HEK293 (cell line): Measurements from ENCODE around the gene VAMP7.

ENCODE experiments used
- CTCF ChIA-PET: fragments of 350-600 bp; formaldehyde crosslinking; extraction: SDS; loops from one replicate; lab custom pipeline; 2021; ENCODE audit warnings: antibody characterized with exemption; lab: Yijun Ruan, JAX
- POLR2A ChIA-PET: fragments of 300-600 bp; formaldehyde crosslinking; extraction: SDS; loops from one replicate; lab custom pipeline; 2020; ENCODE audit warnings: antibody characterized with exemption, inconsistent platforms; lab: Yijun Ruan, JAX
- H3K27ac ChIP-seq: fragments of 200-500 bp; sonication (Bioruptor generic); 2 replicates; pipeline ENCODE4 v1.5.1; 2014; ENCODE audit warnings: low read depth, low read length, control low read depth, inconsistent platforms; ENCODE audit errors: extremely low read depth
- H3K36me3 ChIP-seq, 2 experiments: fragments of 200-500 bp in 1 of 2; sonication (Bioruptor generic) in 1 of 2; 1 replicate in 1 of 2; 2 replicates in 1 of 2; pipeline ENCODE4 v1.5.1; 2014 to 2017; ENCODE audit warnings: inconsistent platforms in 2 of 2, low read length in 2 of 2; ENCODE audit not compliant: control insufficient read depth in 2 of 2, insufficient read depth in 1 of 2
- H3K4me1 ChIP-seq: fragments of 200-500 bp; sonication (Bioruptor generic); 2 replicates; pipeline ENCODE4 v1.5.1; 2014; ENCODE audit warnings: mild to moderate bottlenecking, low read length, inconsistent platforms; ENCODE audit not compliant: control insufficient read depth, insufficient read depth
- H3K4me3 ChIP-seq: 2 replicates; pipeline ENCODE4 v1.5.1; 2011; ENCODE audit warnings: low read depth, mild to moderate bottlenecking, control low read depth, low read length, moderate library complexity
- H3K9me3 ChIP-seq: fragments of 200-500 bp; sonication (Bioruptor generic); 2 replicates; pipeline ENCODE4 v1.5.1; 2014; ENCODE audit warnings: low read depth, low read length, inconsistent platforms; ENCODE audit not compliant: control insufficient read depth, insufficient read depth
- ELK4 ChIP-seq: IDR thresholded peaks from 2 replicates; pipeline ENCODE4 v1.6.1; 2011; ENCODE audit warnings: mild to moderate bottlenecking, low read depth, low read length, borderline replicate concordance
- GLI4 ChIP-seq: fragments of 450-650 bp; formaldehyde crosslinking; IDR thresholded peaks from 2 replicates; pipeline ENCODE4 v1.5.1; 2016; ENCODE audit warnings: missing biosample characterization, missing genetic modification characterization
- HOXC10 ChIP-seq: sonication (generic); formaldehyde crosslinking; IDR thresholded peaks from 2 replicates; pipeline ENCODE4 v1.8.1; 2023; ENCODE audit warnings: mild to moderate bottlenecking, missing genetic modification reagents
- ZBTB1 ChIP-seq: fragments of 450-650 bp; formaldehyde crosslinking; IDR thresholded peaks from 2 replicates; pipeline ENCODE4 v1.5.1; 2016; ENCODE audit warnings: missing biosample characterization, missing genetic modification characterization
- ZBTB20 ChIP-seq: fragments of 450-650 bp; formaldehyde crosslinking; IDR thresholded peaks from 2 replicates; pipeline ENCODE4 v1.5.1; 2016; ENCODE audit warnings: missing biosample characterization, missing genetic modification characterization
- ZBTB44 ChIP-seq: fragments of 450-650 bp; IDR thresholded peaks from 2 replicates; pipeline ENCODE4 v1.5.1; 2018; ENCODE audit warnings: missing biosample characterization, mild to moderate bottlenecking, missing genetic modification characterization
- ZFP37 ChIP-seq: fragments of 450-650 bp; formaldehyde crosslinking; IDR thresholded peaks from 2 replicates; pipeline ENCODE4 v1.5.1; 2016; ENCODE audit warnings: missing biosample characterization, missing genetic modification characterization
- ZNF274 ChIP-seq, 2 experiments: fragments of 200-500 bp in 1 of 2; fragments of 450-650 bp in 1 of 2; sonication (Bioruptor generic) in 1 of 2; formaldehyde crosslinking in 1 of 2; IDR thresholded peaks; 2 replicates each; pipeline versions ENCODE4 v1.5.1 to v1.6.1; 2014 to 2016; ENCODE audit warnings: borderline replicate concordance in 1 of 2, inconsistent platforms in 1 of 2, low read length in 1 of 2, missing biosample characterization in 1 of 2, missing genetic modification characterization in 1 of 2
- ZNF311 ChIP-seq: fragments of 450-650 bp; formaldehyde crosslinking; IDR thresholded peaks from 2 replicates; pipeline ENCODE4 v1.5.1; 2017; ENCODE audit warnings: missing biosample characterization, missing genetic modification characterization, borderline replicate concordance
- ZNF324 ChIP-seq: fragments of 450-650 bp; formaldehyde crosslinking; IDR thresholded peaks from 2 replicates; pipeline ENCODE4 v1.5.1; 2016; ENCODE audit warnings: missing biosample characterization, missing genetic modification characterization
- ZNF335 ChIP-seq: fragments of 450-650 bp; formaldehyde crosslinking; conservative IDR thresholded peaks from 2 replicates; pipeline ENCODE4 v1.5.1; 2016; ENCODE audit warnings: missing biosample characterization, missing genetic modification characterization
- ZNF600 ChIP-seq: fragments of 450-650 bp; formaldehyde crosslinking; IDR thresholded peaks from 2 replicates; pipeline ENCODE4 v1.5.1; 2016; ENCODE audit warnings: missing biosample characterization, missing genetic modification characterization
- ZNF629 ChIP-seq: fragments of 450-650 bp; formaldehyde crosslinking; IDR thresholded peaks from 2 replicates; pipeline ENCODE4 v1.5.1; 2017; ENCODE audit warnings: missing biosample characterization, missing genetic modification characterization
- ZNF677 ChIP-seq: fragments of 450-650 bp; IDR thresholded peaks from 2 replicates; pipeline ENCODE4 v1.5.0; 2018; ENCODE audit warnings: missing biosample characterization, mild to moderate bottlenecking, missing genetic modification characterization, moderate library complexity
- ZNF701 ChIP-seq: fragments of 450-650 bp; formaldehyde crosslinking; IDR thresholded peaks from 2 replicates; pipeline ENCODE4 v1.5.1; 2016; ENCODE audit warnings: missing biosample characterization, missing genetic modification characterization
- ZNF768 ChIP-seq: fragments of 450-650 bp; formaldehyde crosslinking; IDR thresholded peaks from 2 replicates; pipeline ENCODE4 v1.5.1; 2018; ENCODE audit warnings: missing biosample characterization, mild to moderate bottlenecking, missing genetic modification characterization
- TF ChIP-seq, protein P1 (sequence below): fragments of 450-650 bp; formaldehyde crosslinking; IDR thresholded peaks from 2 replicates; pipeline ENCODE4 v1.5.1; 2016; ENCODE audit warnings: missing biosample characterization, missing genetic modification characterization
- TF ChIP-seq, protein P2 (sequence below): fragments of 450-650 bp; formaldehyde crosslinking; IDR thresholded peaks from 2 replicates; pipeline ENCODE4 v1.5.1; 2016; ENCODE audit warnings: missing biosample characterization, missing genetic modification characterization
- TF ChIP-seq, protein P3 (sequence below): fragments of 450-650 bp; formaldehyde crosslinking; IDR thresholded peaks from 2 replicates; pipeline ENCODE4 v1.5.1; 2016; ENCODE audit warnings: missing biosample characterization, missing genetic modification characterization
- TF ChIP-seq, protein P4 (sequence below): fragments of 450-650 bp; formaldehyde crosslinking; IDR thresholded peaks from 2 replicates; pipeline ENCODE4 v1.5.1; 2016; ENCODE audit warnings: missing biosample characterization, missing genetic modification characterization
- TF ChIP-seq, protein P5 (sequence below): fragments of 450-650 bp; formaldehyde crosslinking; IDR thresholded peaks from 2 replicates; pipeline ENCODE4 v1.5.1; 2017; ENCODE audit warnings: missing biosample characterization, missing genetic modification characterization

The VAMP7 gene

GRCh38 chrX:155881158-155881993, at the start of gene VAMP7 (continued):
- TF ChIP-seq, protein P1, sequence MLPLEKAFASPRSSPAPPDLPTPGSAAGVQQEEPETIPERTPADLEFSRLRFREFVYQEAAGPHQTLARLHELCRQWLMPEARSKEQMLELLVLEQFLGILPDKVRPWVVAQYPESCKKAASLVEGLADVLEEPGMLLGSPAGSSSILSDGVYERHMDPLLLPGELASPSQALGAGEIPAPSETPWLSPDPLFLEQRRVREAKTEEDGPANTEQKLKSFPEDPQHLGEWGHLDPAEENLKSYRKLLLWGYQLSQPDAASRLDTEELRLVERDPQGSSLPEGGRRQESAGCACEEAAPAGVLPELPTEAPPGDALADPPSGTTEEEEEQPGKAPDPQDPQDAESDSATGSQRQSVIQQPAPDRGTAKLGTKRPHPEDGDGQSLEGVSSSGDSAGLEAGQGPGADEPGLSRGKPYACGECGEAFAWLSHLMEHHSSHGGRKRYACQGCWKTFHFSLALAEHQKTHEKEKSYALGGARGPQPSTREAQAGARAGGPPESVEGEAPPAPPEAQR (tag by site-specific recombination): no peak
- TF ChIP-seq, protein P2, sequence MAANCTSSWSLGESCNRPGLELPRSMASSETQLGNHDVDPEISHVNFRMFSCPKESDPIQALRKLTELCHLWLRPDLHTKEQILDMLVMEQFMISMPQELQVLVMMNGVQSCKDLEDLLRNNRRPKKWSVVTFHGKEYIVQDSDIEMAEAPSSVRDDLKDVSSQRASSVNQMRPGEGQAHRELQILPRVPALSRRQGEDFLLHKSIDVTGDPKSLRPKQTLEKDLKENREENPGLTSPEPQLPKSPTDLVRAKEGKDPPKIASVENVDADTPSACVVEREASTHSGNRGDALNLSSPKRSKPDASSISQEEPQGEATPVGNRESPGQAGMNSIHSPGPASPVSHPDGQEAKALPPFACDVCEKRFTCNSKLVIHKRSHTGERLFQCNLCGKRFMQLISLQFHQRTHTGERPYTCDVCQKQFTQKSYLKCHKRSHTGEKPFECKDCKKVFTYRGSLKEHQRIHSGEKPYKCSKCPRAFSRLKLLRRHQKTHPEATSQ (tag by site-specific recombination): no peak
- no peak for TF ChIP-seq ZNF701 (tag by site-specific recombination)
- TF ChIP-seq, protein P3, sequence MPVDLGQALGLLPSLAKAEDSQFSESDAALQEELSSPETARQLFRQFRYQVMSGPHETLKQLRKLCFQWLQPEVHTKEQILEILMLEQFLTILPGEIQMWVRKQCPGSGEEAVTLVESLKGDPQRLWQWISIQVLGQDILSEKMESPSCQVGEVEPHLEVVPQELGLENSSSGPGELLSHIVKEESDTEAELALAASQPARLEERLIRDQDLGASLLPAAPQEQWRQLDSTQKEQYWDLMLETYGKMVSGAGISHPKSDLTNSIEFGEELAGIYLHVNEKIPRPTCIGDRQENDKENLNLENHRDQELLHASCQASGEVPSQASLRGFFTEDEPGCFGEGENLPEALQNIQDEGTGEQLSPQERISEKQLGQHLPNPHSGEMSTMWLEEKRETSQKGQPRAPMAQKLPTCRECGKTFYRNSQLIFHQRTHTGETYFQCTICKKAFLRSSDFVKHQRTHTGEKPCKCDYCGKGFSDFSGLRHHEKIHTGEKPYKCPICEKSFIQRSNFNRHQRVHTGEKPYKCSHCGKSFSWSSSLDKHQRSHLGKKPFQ (tag by site-specific recombination): no peak
- TF ChIP-seq ZNF677 (tag by site-specific recombination): no peak
- no peak for TF ChIP-seq GLI4 (tag by site-specific recombination)
- peak; percentile 81 for TF ChIP-seq ZNF629
- TF ChIP-seq ZBTB20 (tag by site-specific recombination): peak; percentile 62; the same call in 1 of the 2 replicates
- TF ChIP-seq ZNF600 (tag by site-specific recombination): peak; percentile 75

GRCh38 chrX:155841232-155841631, 39.9 kb upstream of the VAMP7 start:
- no peak overlapping the region for H3K4me3 ChIP-seq
- no peaks in the 10 kb centered on the region for H3K36me3 ChIP-seq
- CTCF ChIA-PET: no interaction called here
- POLR2A ChIA-PET: no interaction called here
- no peak overlapping the region for H3K27ac ChIP-seq
- H3K9me3 ChIP-seq: no peaks in the 10 kb centered on the region
- TF ChIP-seq ZNF335 (tag by site-specific recombination) (no peak), ZNF324 (no peak), ZNF600 (tag by site-specific recombination) (no peak), ZNF311 (tag by site-specific recombination) (no peak), ZNF274 (IDR thresholded peaks at IDR 0.05; ENCODE audit: low read length) (no peak), ZNF274 (tag by site-specific recombination; IDR thresholded peaks at IDR 0.05; ENCODE audit: borderline replicate concordance) (no peak), ZFP37 (no peak), ZBTB1 (tag by site-specific recombination) (no peak), ZNF768 (no peak), ELK4 (no peak), HOXC10 (CRISPR knock-in tag) (no peak), ZBTB44 (tag by site-specific recombination) (no peak)
- TF ChIP-seq, protein P4, sequence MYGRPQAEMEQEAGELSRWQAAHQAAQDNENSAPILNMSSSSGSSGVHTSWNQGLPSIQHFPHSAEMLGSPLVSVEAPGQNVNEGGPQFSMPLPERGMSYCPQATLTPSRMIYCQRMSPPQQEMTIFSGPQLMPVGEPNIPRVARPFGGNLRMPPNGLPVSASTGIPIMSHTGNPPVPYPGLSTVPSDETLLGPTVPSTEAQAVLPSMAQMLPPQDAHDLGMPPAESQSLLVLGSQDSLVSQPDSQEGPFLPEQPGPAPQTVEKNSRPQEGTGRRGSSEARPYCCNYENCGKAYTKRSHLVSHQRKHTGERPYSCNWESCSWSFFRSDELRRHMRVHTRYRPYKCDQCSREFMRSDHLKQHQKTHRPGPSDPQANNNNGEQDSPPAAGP: no peak
- TF ChIP-seq, protein P5, sequence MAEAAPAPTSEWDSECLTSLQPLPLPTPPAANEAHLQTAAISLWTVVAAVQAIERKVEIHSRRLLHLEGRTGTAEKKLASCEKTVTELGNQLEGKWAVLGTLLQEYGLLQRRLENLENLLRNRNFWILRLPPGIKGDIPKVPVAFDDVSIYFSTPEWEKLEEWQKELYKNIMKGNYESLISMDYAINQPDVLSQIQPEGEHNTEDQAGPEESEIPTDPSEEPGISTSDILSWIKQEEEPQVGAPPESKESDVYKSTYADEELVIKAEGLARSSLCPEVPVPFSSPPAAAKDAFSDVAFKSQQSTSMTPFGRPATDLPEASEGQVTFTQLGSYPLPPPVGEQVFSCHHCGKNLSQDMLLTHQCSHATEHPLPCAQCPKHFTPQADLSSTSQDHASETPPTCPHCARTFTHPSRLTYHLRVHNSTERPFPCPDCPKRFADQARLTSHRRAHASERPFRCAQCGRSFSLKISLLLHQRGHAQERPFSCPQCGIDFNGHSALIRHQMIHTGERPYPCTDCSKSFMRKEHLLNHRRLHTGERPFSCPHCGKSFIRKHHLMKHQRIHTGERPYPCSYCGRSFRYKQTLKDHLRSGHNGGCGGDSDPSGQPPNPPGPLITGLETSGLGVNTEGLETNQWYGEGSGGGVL (tag by site-specific recombination): no peak
- no peaks in the 10 kb centered on the region for H3K4me1 ChIP-seq
